ENCODE data around the gene CELF2. TPM values are rescaled to one million over a fixed set of nuclear protein-coding genes. Genes with fewer than 3 reads are reported as not detected.

Gene CELF2
- total RNA-seq, 1 experiment from 2014 or later: 28.7 TPM

GRCh38 chr10:11091517-11092102, 73.9 kb downstream of the CELF2 start:
- Mint-ChIP-seq H3K27ac (no peak overlapping the region), H3K4me1 (peaks cover 26 to 27% of the 10 kb centered on the region in 2 experiments), H3K4me3 (no peak overlapping the region), H3K9me3 (no peaks in the 10 kb centered on the region), H3K36me3 (ENCODE audit: insufficient read depth in 1 of 3, low read depth in 3 of 3) (no peaks in the 10 kb centered on the region), H3K27me3 (ENCODE audit: low read depth) (no peaks in the 10 kb centered on the region)
- Histone ChIP-seq H3K23me2 (ENCODE audit: insufficient read length, low read depth, low read length, poor library complexity, severe bottlenecking) (no peaks in the 10 kb centered on the region), H3K4me2 (ENCODE audit: insufficient read depth, insufficient read length, low read length) (no peak overlapping the region), H3K4me1 (ENCODE audit: insufficient read depth, low read length) (peaks cover 10% of the 10 kb centered on the region; the same call in 1 of the 2 replicates), H3K14ac (ENCODE audit: insufficient read depth, low read length) (no peak overlapping the region), H2BK15ac (ENCODE audit: low read depth, low read length) (no peak overlapping the region), H4K5ac (ENCODE audit: insufficient read length, low read depth, low read length) (no peak overlapping the region), H3K27ac (ENCODE audit: insufficient read length, low read depth, low read length) (no peak overlapping the region), H3T11ph (ENCODE audit: low read length) (no peak overlapping the region), H4K20me1 (ENCODE audit: control insufficient read depth, insufficient read depth, insufficient read length) (no peaks in the 10 kb centered on the region), H2AFZ (ENCODE audit: low read length) (no peak overlapping the region), H3K79me1 (ENCODE audit: insufficient read depth, low read depth, low read length, poor library complexity, severe bottlenecking) (no peaks in the 10 kb centered on the region), H4K91ac (ENCODE audit: insufficient read length, low read depth, low read length) (no peak overlapping the region), H2BK20ac (ENCODE audit: low read depth, low read length, poor library complexity, severe bottlenecking) (no peak overlapping the region), H3K9me3 (ENCODE audit: control insufficient read depth, low read depth, low read length) (no peaks in the 10 kb centered on the region), H2BK5ac (ENCODE audit: insufficient read length, low read length) (no peak overlapping the region), H2BK12ac (ENCODE audit: insufficient read length, low read depth, low read length) (no peak overlapping the region), H3K27me3 (ENCODE audit: insufficient read depth, low read length) (no peaks in the 10 kb centered on the region), H3K23ac (ENCODE audit: insufficient read length, low read depth, low read length) (no peak overlapping the region), H3K79me2 (ENCODE audit: insufficient read depth, low read length) (peaks cover 2% of the 10 kb centered on the region; the same call in 1 of the 2 replicates), H3K18ac (ENCODE audit: insufficient read length, low read depth, low read length) (no peak overlapping the region), H4K8ac (replicated peaks; ENCODE audit: insufficient read length, low read depth, low read length) (no peak overlapping the region), H3K9ac (ENCODE audit: extremely low read depth, insufficient read length, low read length) (no peak overlapping the region), H3K4ac (ENCODE audit: low read depth, low read length) (no peak overlapping the region), H3K56ac (ENCODE audit: insufficient read length, low read depth, low read length) (no peak overlapping the region), H2BK120ac (ENCODE audit: low read depth, low read length, poor library complexity, severe bottlenecking) (no peak overlapping the region), H2AK5ac (ENCODE audit: insufficient read length, low read length) (no peak overlapping the region)
- WGBS (ENCODE audit: extremely low coverage, insufficient read length, low lambda C conversion rate): no CpG with 5 or more reads among the region's 10 CpGs
- DNase-seq: no peak
- TF ChIP-seq, protein P1, sequence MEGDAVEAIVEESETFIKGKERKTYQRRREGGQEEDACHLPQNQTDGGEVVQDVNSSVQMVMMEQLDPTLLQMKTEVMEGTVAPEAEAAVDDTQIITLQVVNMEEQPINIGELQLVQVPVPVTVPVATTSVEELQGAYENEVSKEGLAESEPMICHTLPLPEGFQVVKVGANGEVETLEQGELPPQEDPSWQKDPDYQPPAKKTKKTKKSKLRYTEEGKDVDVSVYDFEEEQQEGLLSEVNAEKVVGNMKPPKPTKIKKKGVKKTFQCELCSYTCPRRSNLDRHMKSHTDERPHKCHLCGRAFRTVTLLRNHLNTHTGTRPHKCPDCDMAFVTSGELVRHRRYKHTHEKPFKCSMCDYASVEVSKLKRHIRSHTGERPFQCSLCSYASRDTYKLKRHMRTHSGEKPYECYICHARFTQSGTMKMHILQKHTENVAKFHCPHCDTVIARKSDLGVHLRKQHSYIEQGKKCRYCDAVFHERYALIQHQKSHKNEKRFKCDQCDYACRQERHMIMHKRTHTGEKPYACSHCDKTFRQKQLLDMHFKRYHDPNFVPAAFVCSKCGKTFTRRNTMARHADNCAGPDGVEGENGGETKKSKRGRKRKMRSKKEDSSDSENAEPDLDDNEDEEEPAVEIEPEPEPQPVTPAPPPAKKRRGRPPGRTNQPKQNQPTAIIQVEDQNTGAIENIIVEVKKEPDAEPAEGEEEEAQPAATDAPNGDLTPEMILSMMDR (conservative IDR thresholded peaks at IDR 0.05): no peak
